Trophoblast cell (in vitro differentiated cells and primary cell): ENCODE measurements around the gene RNF150.

Source experiments
- DNase-seq, 2 donors: peaks; one replicate each; pipeline ENCODE4 v3.0.0-alpha.2; 2016
- H2AFZ ChIP-seq: 2 replicates; pipeline ENCODE4 v1.6.1; 2013; ENCODE audit warnings: low read length, moderate library complexity, mild to moderate bottlenecking; ENCODE audit not compliant: insufficient read depth, poor library complexity
- H2AK5ac ChIP-seq: 2 replicates; pipeline ENCODE4 v1.6.1; 2013; ENCODE audit warnings: mild to moderate bottlenecking, low read length
- H2BK120ac ChIP-seq: 2 replicates; pipeline ENCODE4 v1.6.1; 2013; ENCODE audit warnings: low read length, mild to moderate bottlenecking, moderate library complexity; ENCODE audit not compliant: insufficient read depth, poor library complexity
- H2BK12ac ChIP-seq: 2 replicates; pipeline ENCODE4 v1.6.1; 2013; ENCODE audit warnings: mild to moderate bottlenecking, low read length, moderate library complexity
- H2BK5ac ChIP-seq: 2 replicates; pipeline ENCODE4 v1.6.1; 2013; ENCODE audit warnings: low read length, low read depth, moderate library complexity, mild to moderate bottlenecking; ENCODE audit not compliant: poor library complexity
- H3K14ac ChIP-seq: 2 replicates; pipeline ENCODE4 v1.6.1; 2013; ENCODE audit warnings: mild to moderate bottlenecking, low read length
- H3K18ac ChIP-seq: 2 replicates; pipeline ENCODE4 v1.6.1; 2013; ENCODE audit warnings: mild to moderate bottlenecking, low read length
- H3K23ac ChIP-seq: 2 replicates; pipeline ENCODE4 v1.6.1; 2013; ENCODE audit warnings: low read length
- H3K27ac ChIP-seq: 2 replicates; pipeline ENCODE4 v1.5.1; 2013; ENCODE audit warnings: low read depth, mild to moderate bottlenecking, inconsistent platforms, low read length, moderate library complexity
- H3K27me3 ChIP-seq: 2 replicates; pipeline ENCODE4 v1.6.1; 2013; ENCODE audit warnings: inconsistent platforms, mild to moderate bottlenecking, low read length, moderate library complexity; ENCODE audit not compliant: insufficient read depth
- H3K36me3 ChIP-seq, 2 experiments: 1 replicate in 1 of 2; 2 replicates in 1 of 2; pipeline ENCODE4 v1.6.1; 2013; ENCODE audit warnings: low read length in 2 of 2, mild to moderate bottlenecking in 2 of 2, moderate library complexity in 1 of 2; ENCODE audit not compliant: insufficient read depth in 2 of 2, control insufficient read depth in 1 of 2
- H3K4ac ChIP-seq: 2 replicates; pipeline ENCODE4 v1.6.1; 2013; ENCODE audit warnings: low read depth, mild to moderate bottlenecking, low read length, moderate library complexity
- H3K4me1 ChIP-seq, 2 experiments: 1 replicate in 1 of 2; 2 replicates in 1 of 2; pipeline ENCODE4 v1.6.1; 2013; ENCODE audit warnings: low read length in 2 of 2, mild to moderate bottlenecking in 2 of 2, moderate library complexity in 1 of 2; ENCODE audit not compliant: insufficient read depth in 2 of 2, control insufficient read depth in 1 of 2
- H3K4me2 ChIP-seq: 2 replicates; pipeline ENCODE4 v1.6.1; 2013; ENCODE audit warnings: inconsistent platforms, mild to moderate bottlenecking, low read length, moderate library complexity
- H3K4me3 ChIP-seq: 2 replicates; pipeline ENCODE4 v1.5.1; 2013; ENCODE audit warnings: mild to moderate bottlenecking, low read depth, low read length, inconsistent platforms
- H3K79me1 ChIP-seq: one replicate; pipeline ENCODE4 v1.6.1; 2013; ENCODE audit warnings: low read length
- H3K79me2 ChIP-seq: 2 replicates; pipeline ENCODE4 v1.6.1; 2013; ENCODE audit warnings: low read length, mild to moderate bottlenecking; ENCODE audit not compliant: control insufficient read depth, insufficient read depth, poor library complexity
- H3K9ac ChIP-seq: 2 replicates; pipeline ENCODE4 v1.6.1; 2013; ENCODE audit warnings: mild to moderate bottlenecking, low read length
- H3K9me3 ChIP-seq: 2 replicates; pipeline ENCODE4 v1.6.1; 2013; ENCODE audit warnings: low read depth, mild to moderate bottlenecking, control low read depth, inconsistent platforms, low read length; ENCODE audit not compliant: insufficient read depth
- H4K12ac ChIP-seq: 2 replicates; pipeline ENCODE4 v1.6.1; 2013; ENCODE audit warnings: low read depth, mild to moderate bottlenecking, low read length, moderate library complexity
- H4K8ac ChIP-seq: 2 replicates; pipeline ENCODE4 v1.6.1; 2013; ENCODE audit warnings: low read depth, mild to moderate bottlenecking, low read length, moderate library complexity
- H4K91ac ChIP-seq: one replicate; pipeline ENCODE4 v1.6.1; 2013; ENCODE audit warnings: low read depth, mild to moderate bottlenecking, low read length, moderate library complexity
- WGBS: extraction: QIAGEN DNeasy Blood & Tissue Kit; methylation state at CpG from one replicate; pipeline ENCODE4 v1.1.7; 2013; ENCODE audit warnings: missing lambda C conversion rate; ENCODE audit not compliant: insufficient read length, insufficient coverage; ENCODE audit errors: extremely low coverage; 5-methylcytosine and 5-hydroxymethylcytosine counted together

RNF150 gene

DNA sequence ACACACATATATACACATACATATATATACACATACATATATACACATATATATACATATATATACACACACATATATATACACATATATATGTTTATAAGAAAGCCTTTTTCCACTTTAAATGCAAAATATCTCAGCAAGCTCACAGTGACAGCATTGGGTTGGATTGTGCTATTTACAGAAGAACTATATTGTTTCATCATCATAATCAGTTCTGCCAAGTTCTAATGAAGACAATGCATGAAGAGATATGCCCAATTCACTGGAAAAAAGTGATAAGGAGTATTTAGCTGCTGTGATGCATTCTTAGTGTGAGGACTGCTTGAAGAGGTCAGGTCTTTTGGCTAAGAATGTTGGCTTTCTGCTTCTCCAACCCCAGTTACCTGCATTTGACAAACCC lies 54.4 kb downstream of the RNF150 start:
- Histone ChIP-seq H2BK12ac (no peak overlapping the region), H3K4ac (no peak overlapping the region), H3K27me3 (no peaks in the 10 kb centered on the region), H2AK5ac (no peak overlapping the region), H3K79me1 (no peaks in the 10 kb centered on the region), H3K9me3 (no peaks in the 10 kb centered on the region), H3K9ac (no peak overlapping the region), H2BK120ac (no peak overlapping the region), H3K14ac (no peak overlapping the region), H3K36me3 (no peaks in the 10 kb centered on the region), H3K79me2 (no peaks in the 10 kb centered on the region), H4K8ac (no peak overlapping the region), H4K91ac (no peak overlapping the region), H3K4me3 (no peak overlapping the region), H3K18ac (no peak overlapping the region), H4K12ac (no peak overlapping the region), H3K4me2 (no peak overlapping the region), H3K4me1 (no peaks in the 10 kb centered on the region), H2AFZ (no peak overlapping the region), H3K27ac (no peak overlapping the region), H2BK5ac (no peak overlapping the region), H3K23ac (no peak overlapping the region)
- no peak for DNase-seq

DNA sequence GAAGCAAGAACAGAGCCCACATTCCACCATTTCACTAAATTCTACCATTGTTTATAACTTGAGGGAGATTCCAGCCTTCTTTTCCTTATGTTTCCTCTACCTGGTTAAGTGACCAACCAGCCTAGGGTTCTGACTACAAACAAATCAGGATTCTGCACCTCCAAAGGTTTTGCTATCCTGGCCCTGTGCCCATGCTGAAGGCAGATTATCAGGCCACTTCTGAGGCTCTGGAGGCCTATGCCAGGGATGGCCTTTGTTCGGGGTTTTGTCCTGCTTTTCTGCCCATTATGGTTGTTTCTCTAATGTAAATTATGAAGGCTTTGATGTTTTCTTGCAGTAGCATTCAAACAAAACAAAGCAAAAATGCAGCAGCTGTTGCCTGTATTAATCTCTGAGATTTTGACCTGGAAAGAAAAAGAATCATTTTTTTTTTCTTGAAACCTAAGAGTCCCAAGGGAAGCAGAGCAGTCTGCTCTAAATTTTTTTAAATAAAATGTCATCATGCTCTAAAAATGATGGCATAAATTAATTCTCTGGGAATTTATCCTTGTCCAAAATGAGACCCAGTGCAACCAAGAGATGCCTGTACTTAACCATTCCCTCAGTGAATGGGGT lies 55.6 kb downstream of the RNF150 start:
- H3K23ac ChIP-seq: no peak overlapping the region
- H3K4me2 ChIP-seq: no peak overlapping the region
- H3K4ac ChIP-seq: no peak overlapping the region
- no peak overlapping the region for H2AFZ ChIP-seq
- H3K79me1 ChIP-seq: no peaks in the 10 kb centered on the region
- H3K14ac ChIP-seq: no peak overlapping the region
- no peak overlapping the region for H2BK12ac ChIP-seq
- no peak overlapping the region for H4K8ac ChIP-seq
- H3K4me1 ChIP-seq: no peaks in the 10 kb centered on the region
- DNase-seq: no peak
- no peak overlapping the region for H2AK5ac ChIP-seq
- no peaks in the 10 kb centered on the region for H3K79me2 ChIP-seq
- H3K9me3 ChIP-seq: no peaks in the 10 kb centered on the region
- no peak overlapping the region for H3K18ac ChIP-seq
- H3K36me3 ChIP-seq: no peaks in the 10 kb centered on the region
- no peak overlapping the region for H3K27ac ChIP-seq
- no peak overlapping the region for H4K91ac ChIP-seq
- H2BK120ac ChIP-seq: no peak overlapping the region
- H2BK5ac ChIP-seq: no peak overlapping the region
- H4K12ac ChIP-seq: no peak overlapping the region
- H3K27me3 ChIP-seq: no peaks in the 10 kb centered on the region
- no CpG with 5 or more reads among the region's 1 CpG for WGBS
- H3K4me3 ChIP-seq: no peak overlapping the region
- no peak overlapping the region for H3K9ac ChIP-seq

DNA sequence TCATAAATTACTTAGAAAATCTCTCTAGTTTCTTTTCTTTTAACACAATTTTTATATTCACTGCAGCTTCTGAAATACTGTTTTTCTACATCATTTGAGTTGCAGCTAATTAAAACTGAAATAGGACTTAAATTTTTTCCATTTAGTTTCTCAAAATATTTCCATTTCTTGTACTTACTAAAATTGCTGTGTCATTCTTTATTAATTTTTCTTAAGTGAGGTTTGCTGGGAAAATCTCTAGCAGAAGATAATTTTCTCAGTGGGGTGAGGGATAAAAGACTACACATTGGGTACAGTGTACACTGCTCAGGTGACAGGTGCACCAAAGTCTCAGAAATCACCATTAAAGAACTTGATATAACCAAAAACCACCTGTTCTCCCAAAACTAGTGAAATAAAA lies 57.7 kb downstream of the RNF150 start:
- H4K8ac ChIP-seq: no peak overlapping the region
- no peak overlapping the region for H3K4me3 ChIP-seq
- no peaks in the 10 kb centered on the region for H3K79me1 ChIP-seq
- H3K79me2 ChIP-seq: no peaks in the 10 kb centered on the region
- no peak overlapping the region for H2AK5ac ChIP-seq
- no peak overlapping the region for H3K9ac ChIP-seq
- H3K4me1 ChIP-seq: no peaks in the 10 kb centered on the region
- no peak overlapping the region for H2BK120ac ChIP-seq
- H3K14ac ChIP-seq: no peak overlapping the region
- H3K36me3 ChIP-seq: no peaks in the 10 kb centered on the region
- H2AFZ ChIP-seq: no peak overlapping the region
- H4K91ac ChIP-seq: no peak overlapping the region
- H3K9me3 ChIP-seq: no peaks in the 10 kb centered on the region
- H3K27ac ChIP-seq: no peak overlapping the region
- no peak overlapping the region for H3K23ac ChIP-seq
- no peak overlapping the region for H3K18ac ChIP-seq
- H4K12ac ChIP-seq: no peak overlapping the region
- no peak overlapping the region for H2BK12ac ChIP-seq
- no peak for DNase-seq
- H3K27me3 ChIP-seq: no peaks in the 10 kb centered on the region
- H2BK5ac ChIP-seq: no peak overlapping the region
- no peak overlapping the region for H3K4ac ChIP-seq
- no peak overlapping the region for H3K4me2 ChIP-seq

DNA sequence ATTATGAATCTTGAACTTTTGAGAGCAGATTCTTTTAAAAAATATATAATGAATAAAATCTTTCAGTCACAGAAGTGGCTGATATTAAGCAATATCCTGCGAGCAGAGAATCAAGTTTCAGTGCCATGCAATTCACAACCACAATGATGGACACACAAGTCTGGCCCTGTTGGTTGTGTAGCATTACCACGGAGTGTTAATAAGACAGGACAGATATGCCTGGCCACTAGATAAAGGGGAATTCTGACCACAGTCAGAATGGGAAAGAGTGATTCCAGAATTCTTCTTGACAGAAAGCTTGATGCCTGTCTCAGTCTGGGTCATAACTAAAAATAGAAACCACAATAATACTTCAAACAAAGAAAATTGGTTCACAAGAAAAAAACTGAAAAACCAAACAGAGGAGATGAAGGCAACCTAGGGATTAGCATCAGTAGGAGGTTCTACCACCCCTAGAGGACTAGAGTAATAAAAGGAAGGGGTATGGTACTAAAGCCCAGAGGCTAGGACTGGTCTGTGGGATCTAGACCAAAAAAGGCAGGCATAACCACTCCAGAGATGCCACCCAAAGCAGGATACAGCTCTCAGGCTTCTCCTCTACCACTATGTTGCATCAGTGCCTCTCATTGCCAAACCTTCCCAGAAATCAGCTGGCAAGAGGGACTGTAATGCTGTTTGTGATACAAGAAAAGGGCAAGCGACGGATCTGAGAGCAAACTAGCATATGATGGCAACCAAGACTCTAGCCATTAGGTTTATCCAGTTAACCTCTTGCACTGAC lies 59.0 kb downstream of the RNF150 start:
- Histone ChIP-seq H4K8ac (no peak overlapping the region), H2AK5ac (no peak overlapping the region), H3K4me3 (no peak overlapping the region), H3K9ac (no peak overlapping the region), H3K79me1 (no peaks in the 10 kb centered on the region), H3K79me2 (no peaks in the 10 kb centered on the region), H3K27ac (no peak overlapping the region), H3K14ac (no peak overlapping the region), H2BK12ac (no peak overlapping the region), H3K23ac (no peak overlapping the region), H3K36me3 (no peaks in the 10 kb centered on the region), H3K27me3 (no peaks in the 10 kb centered on the region), H4K12ac (no peak overlapping the region), H3K4me1 (no peaks in the 10 kb centered on the region), H2AFZ (no peak overlapping the region), H3K9me3 (no peaks in the 10 kb centered on the region), H2BK120ac (no peak overlapping the region), H4K91ac (no peak overlapping the region), H3K4ac (no peak overlapping the region), H3K4me2 (no peak overlapping the region), H2BK5ac (no peak overlapping the region), H3K18ac (no peak overlapping the region)
- no CpG with 5 or more reads among the region's 4 CpGs for WGBS
- DNase-seq: no peak
